HG02610 (cell line): ENCODE measurements around the gene ATP2A3.

ENCODE experiments used
- ATAC-seq: cut with Tn5 transposase; IDR thresholded peaks from one replicate; pipeline ENCODE4 v1.9.1; 2021; ENCODE audit warnings: mild to moderate bottlenecking, moderate library complexity; ENCODE audit not compliant: unreplicated experiment

Gene ATP2A3

DNA sequence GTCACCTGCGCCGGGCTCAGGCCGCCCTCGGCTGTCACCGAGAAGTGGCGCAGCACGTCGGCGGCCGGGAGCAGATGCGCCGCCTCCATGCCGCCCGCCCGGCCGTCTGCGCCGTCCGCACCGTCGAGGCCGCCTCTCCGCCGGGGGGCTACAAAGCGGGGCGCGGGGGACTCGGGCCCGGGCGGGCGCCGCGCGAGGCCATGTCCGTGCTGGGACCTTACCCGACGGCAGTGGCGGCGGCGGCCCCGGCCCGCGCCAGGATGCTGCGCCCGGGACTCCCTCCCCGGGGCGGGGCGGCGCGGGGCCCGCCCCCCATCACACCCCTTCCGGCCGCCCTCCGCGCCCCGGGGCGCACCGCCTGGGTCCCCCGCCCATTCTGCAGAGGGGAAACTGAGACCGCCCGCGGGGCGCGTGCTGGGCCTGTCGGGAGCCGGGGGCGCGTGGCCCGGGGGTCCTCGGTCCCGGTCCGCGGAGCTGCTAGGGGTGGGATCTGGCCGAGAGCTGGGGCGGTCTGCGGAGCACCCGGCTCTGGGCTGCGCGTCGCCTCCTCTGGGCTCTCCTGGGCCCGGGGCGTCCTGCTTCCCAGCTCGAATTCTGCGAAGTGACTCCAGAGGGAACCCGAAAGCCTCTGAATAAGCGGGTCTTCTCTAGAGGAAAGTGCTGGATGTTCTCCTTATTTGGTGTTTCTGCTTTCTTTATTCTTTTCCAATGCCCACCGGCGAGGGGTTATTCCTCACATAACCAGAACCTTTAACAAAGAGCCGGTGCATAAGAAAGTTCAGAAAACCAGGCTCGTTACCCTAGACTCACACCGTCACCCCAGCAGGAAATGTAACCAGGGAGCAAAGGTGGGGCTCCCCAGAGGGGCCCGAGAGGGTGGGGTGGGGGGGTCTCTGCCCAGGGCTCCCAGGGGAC is at the start of gene ATP2A3:
ATP2A3 (minus strand) TSS at position 235 of the 915 bp plus-strand sequence; CDS start at position 89, 146 bp downstream.
- ATAC-seq: peak; percentile 59

DNA sequence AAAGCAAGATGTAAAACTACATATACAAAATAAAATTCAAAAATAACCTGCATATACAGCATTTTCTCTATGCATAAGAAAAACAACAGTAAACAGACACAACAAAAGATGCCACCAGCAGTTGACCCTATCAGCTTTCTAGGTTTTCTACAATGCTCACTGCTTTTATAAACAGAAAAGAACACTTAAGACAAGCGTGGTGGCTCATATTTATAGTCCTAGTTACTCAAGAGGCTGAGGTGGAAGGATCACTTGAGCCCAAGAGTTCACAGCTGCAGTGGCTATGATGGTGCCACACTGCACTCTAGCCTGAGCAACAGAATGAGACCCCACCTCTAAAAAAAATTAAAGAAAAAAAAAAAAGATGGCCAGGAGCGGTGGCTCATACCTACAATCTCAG is 46.5 kb upstream of the ATP2A3 start:
- no peak for ATAC-seq

DNA sequence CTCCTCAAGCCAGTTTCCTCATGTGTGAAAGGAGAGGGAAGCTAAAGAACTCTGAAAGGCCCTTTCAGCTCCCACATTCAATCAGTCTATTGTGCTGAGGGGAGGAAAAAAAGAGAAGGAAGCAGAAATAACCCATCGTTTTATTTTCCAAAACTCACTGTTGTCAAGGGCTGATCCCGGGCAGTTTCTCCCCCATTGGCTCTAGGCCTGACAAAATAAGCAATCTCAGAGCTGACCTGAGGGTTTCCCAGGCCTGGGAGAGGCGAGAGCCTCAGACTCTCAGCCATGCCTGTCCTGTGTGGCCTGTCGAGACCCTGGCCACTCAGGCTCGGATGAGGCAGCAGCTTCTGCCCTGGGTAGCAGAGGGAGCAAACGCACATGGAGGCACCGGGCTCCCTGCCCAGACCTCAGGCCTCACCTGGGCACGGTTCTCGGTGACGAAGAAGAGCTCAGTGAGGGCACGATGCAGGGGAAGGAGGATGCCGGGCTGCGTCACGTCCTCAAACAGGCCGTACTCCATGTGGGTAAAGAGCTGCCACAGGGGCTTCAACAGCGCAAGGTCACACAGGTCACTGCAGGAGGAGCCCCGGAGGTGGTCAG is 45.0 kb upstream of the ATP2A3 start:
- ATAC-seq: no peak

- no peak for ATAC-seq
Observed at GRCh38 chr17:4008441-4009185, 44.4 kb upstream of the ATP2A3 start.

DNA sequence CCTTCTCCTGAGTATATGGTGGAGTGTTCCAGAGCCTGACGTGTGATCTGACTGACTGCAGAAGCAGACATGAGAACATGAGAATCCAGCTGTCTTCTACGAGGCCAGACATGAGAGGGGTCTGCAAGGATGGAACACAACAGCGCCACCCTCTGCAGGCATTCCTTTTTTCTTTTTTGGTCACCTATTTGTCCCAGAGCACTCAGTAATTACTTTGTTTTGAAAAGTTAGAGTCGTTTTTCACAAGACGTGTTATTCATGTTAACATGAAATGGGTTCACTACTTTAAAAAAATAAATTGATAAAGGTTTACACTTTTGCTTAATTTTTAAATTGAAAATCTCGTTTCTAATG is 43.8 kb upstream of the ATP2A3 start:
- no peak for ATAC-seq

- ATAC-seq: no peak
Observed at GRCh38 chr17:4007346-4008081, 43.3 kb upstream of the ATP2A3 start.

GRCh38 chr17:4006745-4007211 is 42.5 kb upstream of the ATP2A3 start:
- ATAC-seq: no peak

- no peak for ATAC-seq
Observed at GRCh38 chr17:4006165-4006589, 41.9 kb upstream of the ATP2A3 start.

DNA sequence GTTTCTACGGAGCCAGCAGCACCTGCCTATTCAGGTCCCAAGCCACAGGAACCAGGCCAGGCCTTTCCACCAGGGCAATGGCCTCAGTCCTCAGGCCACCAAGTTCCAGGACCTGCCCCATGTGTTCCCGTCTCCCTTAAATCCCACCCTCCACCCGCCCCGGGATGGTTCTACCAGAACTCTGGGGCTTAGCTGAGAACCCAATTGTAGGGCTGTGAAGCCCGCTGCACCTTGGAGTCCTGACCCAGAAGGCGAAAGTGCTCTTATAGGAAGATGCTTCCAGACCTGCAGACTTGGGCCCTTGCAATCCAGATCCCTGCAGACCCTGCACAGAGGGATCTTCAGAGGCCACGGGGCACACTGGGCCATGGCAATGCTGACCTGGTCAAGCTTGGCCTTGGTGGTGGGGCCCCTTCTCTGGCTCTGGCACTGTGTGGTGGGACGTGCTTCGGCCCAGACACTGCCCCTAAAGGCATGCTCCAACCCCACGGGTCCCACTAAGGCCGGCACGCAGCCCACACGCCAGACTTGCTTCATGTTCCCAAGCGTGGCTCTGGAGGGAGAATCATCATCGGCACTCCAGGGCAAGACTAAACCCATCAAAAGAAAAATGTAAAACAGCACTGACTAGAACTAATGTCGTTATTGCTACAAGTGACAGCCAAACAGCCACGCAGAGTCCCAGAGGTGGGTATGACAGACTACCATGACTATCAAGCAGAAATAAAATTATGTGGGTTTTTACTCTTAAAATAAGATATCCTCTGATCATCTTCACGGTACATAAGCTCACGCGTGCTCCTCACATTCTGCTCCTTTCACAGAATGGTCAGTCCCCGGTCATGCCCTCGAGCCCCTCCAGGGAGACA is 41.3 kb upstream of the ATP2A3 start:
- ATAC-seq: no peak

- ATAC-seq: no peak
Observed at GRCh38 chr17:4004517-4005295, 40.5 kb upstream of the ATP2A3 start.

- ATAC-seq: no peak
Observed at GRCh38 chr17:4003501-4004421, 39.5 kb upstream of the ATP2A3 start.

DNA sequence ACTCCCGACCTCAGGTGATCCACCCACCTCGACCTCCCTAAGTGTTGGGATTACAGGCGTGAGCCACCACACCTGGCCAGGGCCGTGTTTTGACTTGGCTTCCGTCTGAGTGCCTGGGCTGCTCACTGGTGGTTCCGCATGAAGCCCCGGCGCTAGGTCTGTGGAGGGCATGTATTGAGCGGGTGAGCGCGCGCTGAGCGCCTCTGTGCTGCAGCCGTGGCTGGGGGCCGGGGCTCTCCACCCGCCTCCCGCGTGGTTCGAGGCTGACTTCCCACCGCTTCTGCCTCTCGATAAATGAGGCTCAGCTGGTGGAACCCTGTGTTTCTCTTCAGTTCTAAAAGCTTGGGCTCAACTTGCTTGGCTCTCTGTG is 38.9 kb upstream of the ATP2A3 start:
- no peak for ATAC-seq

DNA sequence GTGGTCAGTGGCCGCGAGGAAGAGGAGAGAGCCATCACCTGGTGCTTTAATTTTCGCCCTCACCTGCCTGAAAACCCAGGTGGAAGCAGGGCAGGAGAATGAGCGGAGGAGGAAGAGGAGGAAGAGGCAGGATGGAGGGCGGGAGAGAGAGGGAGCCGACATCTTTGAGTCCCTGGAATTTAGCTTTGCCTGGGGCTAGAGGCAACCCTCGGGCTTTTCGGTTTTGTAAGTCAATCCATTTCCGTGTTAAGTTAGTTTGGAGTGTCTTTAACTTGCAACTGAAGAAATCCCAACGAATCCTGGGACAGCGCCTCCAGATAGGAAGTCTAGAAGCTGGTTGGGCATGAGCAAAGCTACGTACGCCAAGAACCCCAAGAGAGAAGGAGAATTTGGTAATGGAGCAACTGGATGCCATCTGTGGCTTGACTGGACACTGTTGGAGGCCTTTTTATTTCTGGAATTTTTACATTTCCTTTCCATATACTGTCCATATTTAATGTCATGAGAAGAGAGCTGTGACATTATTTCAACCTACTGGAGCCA is 36.9 kb upstream of the ATP2A3 start:
- ATAC-seq: no peak

DNA sequence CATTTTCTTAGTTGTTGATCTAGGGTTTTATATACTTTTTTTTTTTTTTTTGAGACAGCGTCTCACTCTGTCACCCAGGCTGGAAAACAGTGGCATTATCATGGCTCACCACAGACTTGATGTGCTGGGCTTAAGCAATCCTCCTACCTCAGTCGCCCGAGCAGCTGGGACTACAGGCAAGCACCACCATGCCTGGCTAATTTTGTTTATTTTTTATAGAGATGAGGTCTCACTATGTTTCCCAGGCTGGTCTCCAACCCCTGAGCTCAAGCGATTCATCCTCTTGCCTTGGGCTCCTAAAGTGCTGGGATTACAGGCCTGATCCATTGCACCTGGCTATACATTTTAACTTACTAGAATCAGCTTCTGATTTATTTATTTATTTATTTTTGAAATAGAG is 34.2 kb upstream of the ATP2A3 start:
- ATAC-seq: no peak

- no peak for ATAC-seq
Observed at GRCh38 chr17:3995067-3995466, 30.8 kb upstream of the ATP2A3 start.

- no peak for ATAC-seq
Observed at GRCh38 chr17:3994221-3994576, 30.0 kb upstream of the ATP2A3 start.

- ATAC-seq: peak; percentile 51
Observed at GRCh38 chr17:3993493-3994220, 29.4 kb upstream of the ATP2A3 start.
